DOHH2 (cell line): ENCODE results near the gene LRRC7.

Experiments
- H3F3A ChIP-seq: fragments of 200-600 bp; sonication (generic), shearing (Covaris generic); 2 replicates; pipeline ENCODE4 v1.6.0; 2016; ENCODE audit warnings: antibody characterized with exemption, mild to moderate bottlenecking; ENCODE audit not compliant: control insufficient read depth, insufficient read depth
- H3K27ac ChIP-seq: fragments of 200-600 bp; sonication (generic); 2 replicates; pipeline ENCODE4 v1.5.1; 2014; ENCODE audit warnings: low read depth, mild to moderate bottlenecking, low read length, moderate library complexity
- H3K27me3 ChIP-seq: fragments of 200-600 bp; sonication (generic); 2 replicates; pipeline ENCODE4 v1.6.1; 2014; ENCODE audit warnings: mild to moderate bottlenecking, low read length, mixed read lengths; ENCODE audit not compliant: control insufficient read depth
- H3K36me3 ChIP-seq: fragments of 200-600 bp; sonication (generic); 2 replicates; pipeline ENCODE4 v1.6.1; 2014; ENCODE audit warnings: mild to moderate bottlenecking, low read length, moderate library complexity, mixed read lengths; ENCODE audit not compliant: control insufficient read depth
- H3K4me1 ChIP-seq: fragments of 200-600 bp; sonication (generic); 2 replicates; pipeline ENCODE4 v1.6.1; 2014; ENCODE audit warnings: mild to moderate bottlenecking, low read length, mixed read lengths; ENCODE audit not compliant: control insufficient read depth
- H3K4me2 ChIP-seq: fragments of 200-600 bp; sonication (generic); 2 replicates; pipeline ENCODE4 v1.6.0; 2014; ENCODE audit warnings: mild to moderate bottlenecking, low read length, moderate library complexity
- H3K4me3 ChIP-seq: fragments of 200-600 bp; sonication (generic); 2 replicates; pipeline ENCODE4 v1.5.1; 2014; ENCODE audit warnings: mild to moderate bottlenecking, low read length, mixed read lengths
- H3K79me2 ChIP-seq: fragments of 200-600 bp; sonication (generic); 2 replicates; pipeline ENCODE4 v1.6.1; 2014; ENCODE audit warnings: mild to moderate bottlenecking, low read length, mixed read lengths; ENCODE audit not compliant: control insufficient read depth
- H3K9me2 ChIP-seq: fragments of 200-600 bp; sonication (generic); replicated peaks from 2 replicates; pipeline ENCODE4 v1.6.1; 2014; ENCODE audit warnings: mild to moderate bottlenecking, low read length, mixed read lengths; ENCODE audit not compliant: control insufficient read depth
- H3K9me3 ChIP-seq: fragments of 200-600 bp; sonication (generic); 2 replicates; pipeline ENCODE4 v1.6.1; 2014; ENCODE audit warnings: antibody characterized with exemption, low read length, mixed read lengths; ENCODE audit not compliant: control insufficient read depth, insufficient read depth
- H4K20me1 ChIP-seq: fragments of 200-600 bp; sonication (generic); 2 replicates; pipeline ENCODE4 v1.6.0; 2014; ENCODE audit warnings: low read depth, mild to moderate bottlenecking, antibody characterized with exemption, low read length, moderate library complexity; ENCODE audit not compliant: control insufficient read depth, insufficient read depth
- CTCF ChIP-seq: fragments of 200-600 bp; sonication (generic); IDR thresholded peaks from one replicate; pipeline ENCODE4 v1.5.1; 2014; ENCODE audit warnings: antibody characterized with exemption, mild to moderate bottlenecking, low read depth, low read length; ENCODE audit not compliant: poor library complexity, severe bottlenecking
- EZH2phosphoT487 ChIP-seq: fragments of 200-600 bp; sonication (generic); IDR thresholded peaks from 2 replicates; pipeline ENCODE4 v1.6.1; 2017; ENCODE audit warnings: borderline replicate concordance, mild to moderate bottlenecking, antibody characterized with exemption, low read length, moderate library complexity, mixed read lengths

Gene LRRC7

GRCh38 chr1:70017770-70018169 lies 450.0 kb downstream of the LRRC7 start:
- H3F3A ChIP-seq: no peaks in the 10 kb centered on the region

DNA sequence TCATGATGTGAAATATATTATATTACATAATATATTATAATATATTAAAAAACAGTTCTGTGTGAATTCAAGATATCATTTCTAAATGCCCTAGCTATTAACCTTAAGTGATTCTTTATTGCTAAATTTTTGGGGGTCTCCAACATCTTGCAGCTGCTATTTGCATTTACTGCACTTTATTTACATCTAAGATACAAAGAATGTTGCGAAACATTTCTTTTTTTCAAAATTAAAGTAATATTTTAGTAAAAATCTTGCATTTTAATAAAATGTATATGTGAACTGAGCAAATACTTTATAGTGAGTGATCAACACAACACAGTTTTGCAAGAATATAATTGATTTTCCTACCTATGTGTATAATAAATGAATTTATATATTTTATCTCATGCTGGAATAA lies 456.6 kb downstream of the LRRC7 start:
- no peak for TF ChIP-seq EZH2phosphoT487
- TF ChIP-seq CTCF: no peak

More at GRCh38 chr1:70017770-70018169, 450.0 kb downstream of the LRRC7 start:
- Histone ChIP-seq H3K4me3 (no peak overlapping the region), H3K79me2 (no peaks in the 10 kb centered on the region), H3K36me3 (no peaks in the 10 kb centered on the region), H3K9me2 (no peaks in the 10 kb centered on the region), H3K9me3 (no peaks in the 10 kb centered on the region), H4K20me1 (no peaks in the 10 kb centered on the region), H3K4me1 (no peaks in the 10 kb centered on the region), H3K27ac (no peak overlapping the region), H3K27me3 (no peaks in the 10 kb centered on the region), H3K4me2 (no peak overlapping the region)
- no peak for TF ChIP-seq EZH2phosphoT487
- TF ChIP-seq CTCF: no peak

DNA sequence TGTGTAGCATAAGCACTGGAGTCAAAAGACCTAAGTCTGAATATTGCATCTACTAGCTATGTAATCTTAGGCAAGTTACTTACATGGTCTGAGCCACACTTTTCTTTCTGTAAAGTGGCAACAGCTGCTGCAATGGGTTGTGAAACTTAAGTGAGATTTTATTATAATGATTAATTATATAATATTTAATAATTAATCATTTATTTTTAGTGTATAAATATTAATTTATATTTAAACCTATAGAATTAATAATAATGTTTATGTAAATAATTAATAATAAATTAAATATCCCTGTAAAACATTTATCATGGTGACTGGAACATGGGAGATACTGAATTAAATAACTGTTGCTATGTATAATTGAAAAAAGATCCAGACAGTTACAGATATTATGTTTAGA lies 457.3 kb downstream of the LRRC7 start:
- H3K9me3 ChIP-seq: no peaks in the 10 kb centered on the region
- H3K27ac ChIP-seq: no peak overlapping the region
- H3K4me2 ChIP-seq: no peak overlapping the region
- no peaks in the 10 kb centered on the region for H3K9me2 ChIP-seq
- no peak overlapping the region for H3K4me3 ChIP-seq
- H3K79me2 ChIP-seq: no peaks in the 10 kb centered on the region
- H4K20me1 ChIP-seq: no peaks in the 10 kb centered on the region
- H3K27me3 ChIP-seq: no peaks in the 10 kb centered on the region
- no peaks in the 10 kb centered on the region for H3K36me3 ChIP-seq
- 0 out of 2 replicates have a peak, but pooled peaks cover 3% of the 10 kb centered on the region for H3K4me1 ChIP-seq
- TF ChIP-seq EZH2phosphoT487 (no peak), CTCF (no peak)
- no peaks in the 10 kb centered on the region for H3F3A ChIP-seq

More for the DNA sequence above, 456.6 kb downstream of the LRRC7 start:
- H3K79me2 ChIP-seq: no peaks in the 10 kb centered on the region
- no peaks in the 10 kb centered on the region for H3F3A ChIP-seq
- no peaks in the 10 kb centered on the region for H3K9me3 ChIP-seq
- no peaks in the 10 kb centered on the region for H3K36me3 ChIP-seq
- H3K9me2 ChIP-seq: no peaks in the 10 kb centered on the region
- H3K4me1 ChIP-seq: 0 out of 2 replicates have a peak, but pooled peaks cover 2% of the 10 kb centered on the region
- no peak overlapping the region for H3K27ac ChIP-seq
- H4K20me1 ChIP-seq: no peaks in the 10 kb centered on the region
- no peaks in the 10 kb centered on the region for H3K27me3 ChIP-seq
- no peak overlapping the region for H3K4me2 ChIP-seq
- H3K4me3 ChIP-seq: no peak overlapping the region
